Gastrocnemius medialis (tissue), 4 donors: Measurements from ENCODE around the gene TNF.

Experiments
- POLR2A ChIP-seq, 2 donors: fragments of 450-650 bp; IDR thresholded peaks; one replicate each; pipeline ENCODE4 v1.6.1; 2017; ENCODE audit warnings: antibody characterized with exemption in 2 of 2, mild to moderate bottlenecking in 2 of 2, moderate library complexity in 2 of 2
- TF ChIP-seq, protein P1 (sequence below), 5 experiments: fragments of 450-650 bp in 3 of 5; fragments of 200-600 bp in 2 of 5; sonication (generic) in 2 of 5; IDR thresholded peaks in 4 of 5; conservative IDR thresholded peaks in 1 of 5; 1 replicate in 4 of 5; 2 replicates in 1 of 5; pipeline ENCODE4 v1.5.1; 2016 to 2019; ENCODE audit warnings: antibody characterized with exemption in 5 of 5, mild to moderate bottlenecking in 3 of 5, moderate library complexity in 3 of 5

- TF ChIP-seq POLR2A (IDR thresholded peaks at IDR 0.05): peak in 1 of 2 donors; percentile 51
- TF ChIP-seq, protein P1, sequence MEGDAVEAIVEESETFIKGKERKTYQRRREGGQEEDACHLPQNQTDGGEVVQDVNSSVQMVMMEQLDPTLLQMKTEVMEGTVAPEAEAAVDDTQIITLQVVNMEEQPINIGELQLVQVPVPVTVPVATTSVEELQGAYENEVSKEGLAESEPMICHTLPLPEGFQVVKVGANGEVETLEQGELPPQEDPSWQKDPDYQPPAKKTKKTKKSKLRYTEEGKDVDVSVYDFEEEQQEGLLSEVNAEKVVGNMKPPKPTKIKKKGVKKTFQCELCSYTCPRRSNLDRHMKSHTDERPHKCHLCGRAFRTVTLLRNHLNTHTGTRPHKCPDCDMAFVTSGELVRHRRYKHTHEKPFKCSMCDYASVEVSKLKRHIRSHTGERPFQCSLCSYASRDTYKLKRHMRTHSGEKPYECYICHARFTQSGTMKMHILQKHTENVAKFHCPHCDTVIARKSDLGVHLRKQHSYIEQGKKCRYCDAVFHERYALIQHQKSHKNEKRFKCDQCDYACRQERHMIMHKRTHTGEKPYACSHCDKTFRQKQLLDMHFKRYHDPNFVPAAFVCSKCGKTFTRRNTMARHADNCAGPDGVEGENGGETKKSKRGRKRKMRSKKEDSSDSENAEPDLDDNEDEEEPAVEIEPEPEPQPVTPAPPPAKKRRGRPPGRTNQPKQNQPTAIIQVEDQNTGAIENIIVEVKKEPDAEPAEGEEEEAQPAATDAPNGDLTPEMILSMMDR (IDR thresholded peaks at IDR 0.05 in 4 of 5, conservative IDR thresholded peaks at IDR 0.05 in 1 of 5): no peak
These were observed at the start of gene TNF for GRCh38 chr6:31575335-31575901.
